Measurements from ENCODE around the gene IFI16. TPM values are rescaled to one million over a fixed set of nuclear protein-coding genes. Genes with fewer than 3 reads are reported as not detected.
A peak's percentile ranks its signal among the peaks of the same experiment; 100 is the strongest.
"Not testable (repeated sequence)": the region's sequence is repeated elsewhere in the genome, so short reads cannot be mapped to it uniquely, and the experiment has no call there.

Gene IFI16
- total RNA-seq, 1 donor from 2014 or later, result 34.0 TPM

GRCh38 chr1:159014003-159014571 lies 4.4 kb downstream of the IFI16 start:
- H3K4me3 ChIP-seq (ENCODE audit: low read depth, low read length), result no peak overlapping the region
- no peak for FAIRE-seq

GRCh38 chr1:159014851-159015250 lies 5.1 kb downstream of the IFI16 start:
- FAIRE-seq (no peak), DNase-seq (ENCODE audit: low read depth) (peak; percentile 42)
- Histone ChIP-seq H3K4me3 (ENCODE audit: low read depth, low read length) (no peak overlapping the region), H3K36me3 (ENCODE audit: control insufficient read depth, insufficient read depth, low read length) (peaks cover 18% of the 10 kb centered on the region), H3K27me3 (ENCODE audit: control insufficient read depth, insufficient read depth, low read length) (no peaks in the 10 kb centered on the region)
- TF ChIP-seq CTCF (IDR thresholded peaks at IDR 0.05; ENCODE audit: insufficient read depth, low read length, severe bottlenecking), result no peak

More at GRCh38 chr1:159014003-159014571, 4.4 kb downstream of the IFI16 start:
- Histone ChIP-seq H3K36me3 (ENCODE audit: control insufficient read depth, insufficient read depth, low read length) (peaks cover 18% of the 10 kb centered on the region), H3K27me3 (ENCODE audit: control insufficient read depth, insufficient read depth, low read length) (no peaks in the 10 kb centered on the region)
- DNase-seq (ENCODE audit: low read depth), result no peak
- no peak for TF ChIP-seq CTCF (IDR thresholded peaks at IDR 0.05; ENCODE audit: insufficient read depth, low read length, severe bottlenecking)

GRCh38 chr1:159015440-159015909 lies 5.8 kb downstream of the IFI16 start:
- peaks cover 19% of the 10 kb centered on the region for H3K36me3 ChIP-seq (ENCODE audit: control insufficient read depth, insufficient read depth, low read length)
- TF ChIP-seq CTCF (IDR thresholded peaks at IDR 0.05; ENCODE audit: insufficient read depth, low read length, severe bottlenecking), result no peak
- DNase-seq (ENCODE audit: low read depth), result peak; percentile 93
- FAIRE-seq, result peak; percentile 62
- no peak overlapping the region for H3K4me3 ChIP-seq (ENCODE audit: low read depth, low read length)
- H3K27me3 ChIP-seq (ENCODE audit: control insufficient read depth, insufficient read depth, low read length), result no peaks in the 10 kb centered on the region

GRCh38 chr1:159023723-159024122 lies 14.0 kb downstream of the IFI16 start:
- Histone ChIP-seq H3K4me3 (ENCODE audit: low read depth, low read length) (no peak overlapping the region), H3K27me3 (ENCODE audit: control insufficient read depth, insufficient read depth, low read length) (no peaks in the 10 kb centered on the region), H3K36me3 (ENCODE audit: control insufficient read depth, insufficient read depth, low read length) (peaks cover 2% of the 10 kb centered on the region)
- FAIRE-seq, result no peak
- TF ChIP-seq CTCF (IDR thresholded peaks at IDR 0.05; ENCODE audit: insufficient read depth, low read length, severe bottlenecking), result no peak
- no peak for DNase-seq (ENCODE audit: low read depth)

- Histone ChIP-seq H3K27me3 (ENCODE audit: control insufficient read depth, insufficient read depth, low read length) (no peaks in the 10 kb centered on the region), H3K36me3 (ENCODE audit: control insufficient read depth, insufficient read depth, low read length) (no peaks in the 10 kb centered on the region)
- DNase-seq (ENCODE audit: low read depth), result no peak
Observed at GRCh38 chr1:159025043-159025442, 15.3 kb downstream of the IFI16 start.

GRCh38 chr1:159026841-159027240 lies 17.1 kb downstream of the IFI16 start:
- H3K36me3 ChIP-seq (ENCODE audit: control insufficient read depth, insufficient read depth, low read length); H3K4me3 ChIP-seq (ENCODE audit: low read depth, low read length); H3K27me3 ChIP-seq (ENCODE audit: control insufficient read depth, insufficient read depth, low read length); DNase-seq (ENCODE audit: low read depth); FAIRE-seq: not testable (repeated sequence)

More at GRCh38 chr1:159025043-159025442, 15.3 kb downstream of the IFI16 start:
- FAIRE-seq, result no peak
- TF ChIP-seq CTCF (IDR thresholded peaks at IDR 0.05; ENCODE audit: insufficient read depth, low read length, severe bottlenecking), result no peak
- H3K4me3 ChIP-seq (ENCODE audit: low read depth, low read length), result no peak overlapping the region

Measured in bronchial epithelial cell (primary cell).